HG03378 (cell line): ENCODE measurements around the gene EEF2K.

Source experiments
- ATAC-seq: cut with Tn5 transposase; IDR thresholded peaks from one replicate; pipeline ENCODE4 v1.9.1; 2021; ENCODE audit warnings: mild to moderate bottlenecking, moderate library complexity; ENCODE audit not compliant: unreplicated experiment

The EEF2K gene

GRCh38 chr16:22239131-22239805, 33.2 kb downstream of the EEF2K start:
- no peak for ATAC-seq

DNA sequence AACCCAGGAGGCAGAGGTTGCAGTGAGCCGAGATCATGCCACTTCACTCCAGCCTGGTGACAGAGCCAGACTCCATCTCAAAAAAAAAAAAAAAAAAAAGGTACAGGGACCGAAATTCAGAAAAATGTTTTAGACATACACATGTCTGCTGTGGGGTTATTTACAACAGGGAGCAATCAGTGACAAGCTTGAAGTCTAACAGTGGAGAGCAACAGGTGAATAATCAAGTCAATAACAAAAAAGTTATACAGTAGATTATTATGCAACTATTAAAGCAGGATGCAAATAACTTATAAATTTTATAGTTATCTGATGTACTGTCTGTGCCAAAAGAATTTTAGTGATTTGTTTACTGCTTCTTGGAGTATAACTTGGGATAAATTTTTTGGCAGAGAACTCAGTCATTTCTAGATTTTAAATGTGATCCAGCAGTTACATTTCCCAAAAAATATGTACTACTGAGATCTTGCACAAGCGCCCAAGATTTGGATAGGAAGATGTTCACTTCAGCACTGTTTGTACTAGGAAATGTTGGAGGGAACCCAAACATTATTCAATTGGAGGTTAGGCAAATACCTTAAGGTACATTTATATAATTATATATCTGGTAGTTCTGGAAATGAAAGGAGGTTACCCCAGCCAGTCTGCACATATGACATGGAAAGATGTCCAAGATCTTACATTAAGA, 34.1 kb downstream of the EEF2K start:
- no peak for ATAC-seq

GRCh38 chr16:22250522-22250921, 44.4 kb downstream of the EEF2K start:
- no peak for ATAC-seq

DNA sequence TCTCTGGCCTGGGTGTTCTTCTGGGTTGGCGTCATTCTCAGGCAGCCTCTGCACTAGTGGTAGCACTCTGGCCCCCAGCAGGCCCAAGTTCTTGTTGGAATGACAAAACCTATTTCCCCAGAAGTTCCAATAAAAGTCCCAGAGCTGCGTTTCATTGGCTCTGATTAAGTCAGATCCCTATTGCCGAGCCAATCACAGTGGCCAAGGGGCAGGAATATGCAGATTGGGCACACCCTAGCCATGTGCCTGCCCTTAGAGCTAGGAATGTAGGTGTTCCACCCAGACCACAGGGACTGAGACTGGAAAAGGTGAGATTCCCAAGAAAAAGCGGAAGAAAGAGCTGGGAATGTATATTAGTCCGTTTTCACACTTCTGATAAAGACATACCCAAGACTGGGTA, 46.2 kb downstream of the EEF2K start:
- ATAC-seq: no peak

DNA sequence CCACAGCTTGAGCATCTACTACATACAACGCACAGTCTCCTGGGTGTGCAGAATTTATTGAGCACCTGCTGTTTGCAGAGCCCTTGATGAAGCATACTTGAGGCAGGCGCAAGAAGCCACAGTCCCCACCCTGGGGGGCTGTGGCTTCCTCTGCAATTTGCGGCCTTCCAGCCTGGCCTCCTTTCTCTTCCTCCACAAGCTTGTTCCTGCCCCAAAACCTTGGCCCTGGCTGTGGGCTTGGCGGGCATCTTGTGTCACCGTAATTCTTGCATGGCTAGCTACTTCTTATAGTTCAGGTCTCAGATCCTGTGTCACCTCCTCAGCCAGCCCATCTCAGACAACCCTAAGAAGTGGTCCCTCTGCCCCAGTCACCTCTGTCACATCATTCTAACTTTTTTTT, 47.2 kb downstream of the EEF2K start:
- ATAC-seq: no peak

DNA sequence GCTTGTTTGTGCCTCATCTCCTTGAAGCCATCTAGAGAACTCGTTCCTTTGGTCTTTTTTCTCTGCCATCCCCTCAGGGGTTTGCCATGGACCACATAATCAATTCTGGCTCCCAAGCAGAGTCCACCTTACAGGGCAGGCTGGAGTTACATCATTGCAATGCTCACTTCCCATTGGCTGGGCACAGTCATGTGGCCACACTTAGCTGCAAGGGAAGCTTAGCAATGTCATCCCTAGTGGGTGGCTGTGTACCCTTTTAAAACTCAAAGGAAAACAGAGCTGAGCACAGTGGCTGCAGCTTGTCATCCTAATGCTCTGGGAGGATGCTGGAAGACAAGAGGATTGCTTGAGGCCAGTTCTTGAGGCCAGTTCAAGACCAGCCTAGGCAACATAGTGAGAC, 49.3 kb downstream of the EEF2K start:
- no peak for ATAC-seq

GRCh38 chr16:22257440-22257839, 51.4 kb downstream of the EEF2K start:
- ATAC-seq: no peak

DNA sequence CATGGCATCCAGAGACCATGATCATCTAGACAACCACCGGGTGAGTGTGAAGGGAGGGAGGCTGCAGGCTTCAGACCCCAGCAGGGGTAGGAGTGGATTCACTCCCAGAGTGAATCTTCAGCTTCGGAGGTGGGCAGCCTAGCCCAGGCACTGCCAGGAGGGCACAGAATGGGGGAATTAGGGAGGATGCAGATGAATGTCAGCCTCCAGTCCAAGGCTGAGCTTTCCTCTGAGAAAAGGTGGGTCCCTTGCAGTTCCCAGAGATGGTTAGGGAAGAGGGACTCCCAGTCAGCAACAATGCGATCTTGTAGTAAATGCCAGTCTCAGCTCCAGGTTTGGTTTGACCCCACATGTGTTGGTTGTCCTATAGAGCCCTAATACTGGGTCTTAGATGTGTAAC, 54.4 kb downstream of the EEF2K start:
- no peak for ATAC-seq

DNA sequence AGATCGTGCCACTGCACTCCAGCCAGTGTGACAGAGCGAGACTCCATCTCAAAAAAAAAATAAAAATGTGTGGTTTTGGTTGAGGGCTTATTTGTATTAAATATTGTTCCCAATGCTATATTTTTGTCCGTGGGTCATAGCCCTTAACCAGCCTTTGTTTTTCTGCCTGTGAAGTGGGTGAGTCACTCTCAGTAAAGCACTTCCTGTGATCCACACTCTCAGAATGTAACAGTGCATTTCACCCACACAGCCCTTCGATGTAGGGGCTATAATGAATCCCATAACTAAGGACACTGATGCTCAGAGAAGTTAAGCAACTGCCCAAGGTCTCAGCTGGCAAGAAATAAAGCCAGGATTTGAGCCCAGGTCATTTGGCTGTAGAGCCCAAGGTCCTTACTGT, 56.4 kb downstream of the EEF2K start:
- ATAC-seq: no peak

- ATAC-seq: no peak
These were observed 58.7 kb downstream of the EEF2K start for GRCh38 chr16:22264786-22265185.

GRCh38 chr16:22265351-22265750, 59.3 kb downstream of the EEF2K start:
- ATAC-seq: no peak

DNA sequence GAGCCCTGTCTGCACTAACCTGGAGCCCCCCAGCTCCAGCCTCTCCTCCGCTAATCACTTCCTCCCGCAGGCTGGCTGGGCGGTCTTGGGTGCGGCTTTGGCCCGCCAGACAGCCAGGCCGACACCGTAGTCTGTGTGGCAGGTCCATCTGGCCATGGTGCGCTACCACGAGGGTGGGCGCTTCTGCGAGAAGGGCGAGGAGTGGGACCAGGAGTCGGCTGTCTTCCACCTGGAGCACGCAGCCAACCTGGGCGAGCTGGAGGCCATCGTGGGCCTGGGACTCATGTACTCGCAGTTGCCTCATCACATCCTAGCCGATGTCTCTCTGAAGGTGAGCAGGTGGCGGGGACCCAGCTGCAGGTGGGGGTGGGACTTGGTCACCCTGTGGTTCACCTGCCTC, 60.5 kb downstream of the EEF2K start:
- no peak for ATAC-seq

DNA sequence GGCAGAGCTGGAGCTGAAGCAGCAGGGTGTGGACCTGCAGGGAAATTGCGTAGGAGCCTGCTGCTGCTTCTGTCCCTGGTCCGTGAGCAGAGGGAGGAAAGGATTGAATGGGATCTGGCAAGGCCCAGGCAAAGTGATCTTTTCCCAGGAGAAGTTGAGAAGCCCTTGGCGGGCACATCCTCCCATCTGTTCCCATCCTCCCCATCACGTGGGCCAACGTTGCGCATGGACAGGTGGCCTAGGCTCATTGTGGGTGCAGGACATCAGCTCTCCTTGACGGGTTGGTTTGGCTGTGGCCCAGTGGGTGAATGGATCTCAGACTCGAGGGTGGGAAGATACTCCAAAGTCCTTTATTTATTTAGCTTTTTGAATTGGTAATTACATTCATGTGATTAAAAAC, 61.7 kb downstream of the EEF2K start:
- no peak for ATAC-seq

DNA sequence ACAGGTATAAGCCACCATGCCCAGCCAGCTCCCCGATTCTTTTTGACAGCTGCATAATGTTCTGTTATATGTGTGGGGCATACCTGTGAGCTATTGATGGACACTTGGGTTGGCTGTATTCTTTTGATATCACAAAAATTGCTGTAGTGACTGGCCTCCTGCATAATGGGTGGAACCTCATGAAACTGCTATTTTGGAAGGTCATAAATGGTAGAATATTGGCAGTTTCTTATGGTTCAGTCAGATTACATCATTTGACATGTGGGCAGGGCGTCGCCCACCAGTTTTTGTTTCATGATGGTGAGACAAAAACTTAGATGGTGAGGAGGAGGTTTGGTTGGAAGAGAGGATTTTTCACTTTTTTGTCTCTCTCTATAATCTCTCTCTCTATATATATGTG, 64.4 kb downstream of the EEF2K start:
- no peak for ATAC-seq

GRCh38 chr16:22272870-22273650, 67.0 kb downstream of the EEF2K start:
- ATAC-seq: no peak

DNA sequence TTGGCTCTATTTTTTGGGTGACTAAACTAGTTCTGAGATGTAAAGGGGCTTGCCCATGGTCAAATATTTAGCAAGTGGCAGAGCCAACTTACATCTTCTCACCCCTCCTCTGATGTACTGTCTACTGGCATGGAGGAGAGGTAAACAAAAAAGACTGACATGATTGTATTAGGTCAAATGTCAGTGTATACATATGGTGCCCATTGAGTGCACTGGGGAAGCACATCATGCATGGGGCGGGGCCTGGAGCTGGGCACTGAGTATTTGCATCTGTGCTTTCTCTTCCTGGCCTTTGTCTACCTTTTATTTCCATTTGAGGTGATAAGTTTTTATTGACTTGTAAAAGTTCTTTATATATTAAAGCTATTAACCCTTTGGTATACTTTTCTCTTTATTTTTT, 68.8 kb downstream of the EEF2K start:
- no peak for ATAC-seq

- ATAC-seq: no peak
These were observed 72.6 kb downstream of the EEF2K start for GRCh38 chr16:22278441-22279230.

DNA sequence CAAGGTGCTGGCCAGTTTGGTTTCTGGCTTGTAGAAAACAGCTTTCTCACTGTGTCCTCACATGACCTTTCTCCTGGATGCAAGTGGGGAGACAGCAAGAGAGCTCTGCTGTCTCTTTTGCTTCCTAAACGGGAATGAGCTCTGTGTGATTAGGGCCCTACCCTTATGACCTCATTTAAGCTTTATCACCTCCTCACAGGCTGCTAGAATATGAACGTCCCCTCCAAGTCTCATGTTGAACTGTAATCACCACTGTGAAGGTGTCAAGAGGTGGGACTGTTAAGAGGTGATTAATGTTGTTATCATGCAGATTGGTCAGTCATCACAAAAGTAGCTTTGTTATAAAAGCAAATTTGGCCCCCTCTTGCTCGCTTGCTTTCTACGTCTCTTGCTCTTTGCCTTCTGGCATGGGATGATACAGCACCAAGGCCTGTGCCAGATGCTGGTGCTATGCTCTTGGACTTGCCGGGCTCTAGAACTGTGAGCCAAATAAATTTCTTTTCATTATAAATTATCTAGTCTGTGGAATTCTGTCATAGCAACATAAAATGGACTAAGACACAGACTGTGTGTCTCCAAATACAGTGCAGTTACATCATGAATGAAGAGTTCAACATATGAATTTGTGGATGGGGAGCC, 76.3 kb downstream of the EEF2K start:
- no peak for ATAC-seq

GRCh38 chr16:22284637-22285036, 78.6 kb downstream of the EEF2K start:
- ATAC-seq: no peak

GRCh38 chr16:22285080-22285479, 79.0 kb downstream of the EEF2K start:
- no peak for ATAC-seq

GRCh38 chr16:22291020-22291419, 84.9 kb downstream of the EEF2K start:
- ATAC-seq: no peak
